IPS DF 19.7 (cell line): ENCODE data around the gene CDH23.

Experiments
- DNase-seq: peaks from one replicate; pipeline ENCODE4 v3.0.0-alpha.2; 2013; ENCODE audit warnings: low read depth, low spot score

The CDH23 gene

DNA sequence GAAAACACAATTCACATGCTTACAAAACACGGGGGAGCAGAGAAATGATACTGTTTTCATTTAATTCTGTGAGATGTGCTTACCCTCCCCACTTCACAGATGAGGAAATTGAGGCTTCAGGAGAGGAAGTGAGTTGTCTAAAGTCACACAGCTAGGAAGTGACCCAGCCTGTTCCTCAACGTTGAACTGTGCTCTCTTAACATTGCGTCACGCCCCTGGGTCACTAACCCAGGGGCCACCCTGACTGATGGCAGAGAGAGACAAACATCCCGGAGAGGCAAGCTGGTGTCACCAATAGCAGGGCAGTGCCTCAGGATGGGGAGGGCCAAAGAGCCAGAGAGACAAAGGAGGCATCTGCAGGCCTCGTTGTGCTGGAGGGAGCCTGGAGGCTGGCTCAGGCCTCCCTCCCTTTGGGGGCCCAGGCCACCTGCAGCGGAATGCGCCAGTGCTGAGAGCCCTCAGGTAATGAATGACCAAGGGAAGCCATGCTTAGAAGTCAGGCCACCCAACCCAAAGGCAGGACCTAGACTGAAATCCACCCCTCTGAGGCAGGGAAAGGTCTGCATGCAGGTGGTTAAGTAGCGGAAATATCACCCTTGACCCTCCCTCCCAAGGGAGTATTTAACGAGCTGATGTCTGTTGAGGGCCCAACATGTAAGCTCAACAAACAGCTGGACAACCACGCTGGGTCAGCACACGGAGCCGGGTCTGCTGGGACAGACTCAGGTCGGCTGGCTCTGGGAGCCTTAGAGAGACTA is 241.5 kb downstream of the CDH23 start:
- no peak for DNase-seq

GRCh38 chr10:71638822-71639719 is 242.4 kb downstream of the CDH23 start:
- no peak for DNase-seq

GRCh38 chr10:71640607-71641006 is 243.9 kb downstream of the CDH23 start:
- DNase-seq: no peak

GRCh38 chr10:71641449-71641848 is 244.7 kb downstream of the CDH23 start:
- DNase-seq: no peak

- no peak for DNase-seq
Measured at GRCh38 chr10:71641986-71642385, 245.3 kb downstream of the CDH23 start.

GRCh38 chr10:71643904-71644303 is 247.2 kb downstream of the CDH23 start:
- no peak for DNase-seq

GRCh38 chr10:71644307-71645180 is 247.8 kb downstream of the CDH23 start:
- no peak for DNase-seq

DNA sequence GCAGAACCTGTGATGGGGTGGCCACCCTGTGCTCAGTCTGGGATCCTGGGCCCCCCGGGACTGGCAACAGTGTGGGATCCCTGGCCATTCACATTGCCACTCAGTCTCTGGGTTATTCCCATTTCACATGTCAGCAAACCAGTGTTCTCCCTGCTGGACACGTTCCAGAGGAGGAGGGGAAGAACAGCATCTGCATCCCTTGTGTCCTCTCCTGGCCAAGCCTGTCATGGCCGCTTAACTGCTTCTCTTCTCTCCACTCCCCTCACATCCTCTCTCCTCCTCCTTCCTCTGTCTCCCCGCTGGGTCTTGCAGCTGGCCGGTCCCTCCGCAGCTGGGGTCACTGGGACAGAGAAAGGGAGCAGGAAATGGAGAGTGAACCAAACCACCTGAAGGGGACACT is 248.5 kb downstream of the CDH23 start:
- no peak for DNase-seq

DNA sequence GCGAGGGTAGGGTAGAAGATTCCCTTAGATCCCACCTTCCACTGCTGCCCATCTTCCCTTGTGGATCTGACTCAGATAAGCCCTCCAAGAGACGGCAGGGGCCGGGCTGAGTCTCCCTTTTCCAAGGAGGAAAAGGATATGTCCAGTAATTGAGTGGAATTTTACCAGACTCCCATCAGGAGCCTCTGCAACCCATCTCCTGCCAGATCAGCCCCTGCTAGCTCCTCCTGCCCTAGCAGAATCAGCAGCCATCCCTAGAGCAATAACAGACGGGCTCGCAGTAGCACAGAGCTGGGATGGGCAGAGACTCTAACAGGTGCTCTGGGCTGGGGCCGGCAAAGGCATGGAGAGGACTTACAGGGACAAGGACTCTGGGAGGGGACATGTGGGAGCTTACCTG is 249.3 kb downstream of the CDH23 start:
- DNase-seq: no peak

DNA sequence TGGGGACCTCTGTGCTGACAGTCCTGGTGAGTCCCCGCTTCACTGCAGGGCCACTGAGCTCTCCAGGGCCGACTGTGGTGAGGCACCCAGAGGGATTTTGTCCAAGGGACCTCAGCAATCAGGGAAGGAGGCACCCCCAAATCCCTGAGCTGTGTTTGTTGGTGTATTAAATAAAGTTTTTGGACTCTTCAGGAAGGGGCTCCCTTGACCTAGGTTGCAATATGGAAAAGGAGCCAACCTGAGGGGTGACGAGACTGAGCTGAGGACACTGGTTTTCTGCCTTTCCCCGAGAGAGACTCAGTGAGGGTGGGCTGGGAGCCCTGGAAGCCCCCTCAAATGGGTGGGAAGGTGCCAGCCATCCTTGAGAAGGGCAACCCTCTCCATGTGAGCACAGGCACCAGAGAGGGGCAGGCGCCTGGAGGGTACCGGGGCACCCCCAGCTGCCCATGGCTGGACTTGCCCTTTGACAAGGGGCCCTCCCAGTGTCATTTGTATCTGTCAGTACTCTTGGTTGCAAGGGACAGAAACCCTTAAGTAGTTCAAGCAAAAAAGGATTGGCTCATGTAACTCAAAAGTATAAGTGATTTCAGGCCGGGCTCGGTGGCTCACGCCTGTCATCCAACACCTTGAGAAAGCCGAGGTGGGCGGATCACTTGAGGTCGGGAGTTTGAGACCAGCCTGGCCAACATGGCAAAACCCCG is 250.0 kb downstream of the CDH23 start:
- DNase-seq: no peak

GRCh38 chr10:71647526-71648253 is 251.0 kb downstream of the CDH23 start:
- no peak for DNase-seq

DNA sequence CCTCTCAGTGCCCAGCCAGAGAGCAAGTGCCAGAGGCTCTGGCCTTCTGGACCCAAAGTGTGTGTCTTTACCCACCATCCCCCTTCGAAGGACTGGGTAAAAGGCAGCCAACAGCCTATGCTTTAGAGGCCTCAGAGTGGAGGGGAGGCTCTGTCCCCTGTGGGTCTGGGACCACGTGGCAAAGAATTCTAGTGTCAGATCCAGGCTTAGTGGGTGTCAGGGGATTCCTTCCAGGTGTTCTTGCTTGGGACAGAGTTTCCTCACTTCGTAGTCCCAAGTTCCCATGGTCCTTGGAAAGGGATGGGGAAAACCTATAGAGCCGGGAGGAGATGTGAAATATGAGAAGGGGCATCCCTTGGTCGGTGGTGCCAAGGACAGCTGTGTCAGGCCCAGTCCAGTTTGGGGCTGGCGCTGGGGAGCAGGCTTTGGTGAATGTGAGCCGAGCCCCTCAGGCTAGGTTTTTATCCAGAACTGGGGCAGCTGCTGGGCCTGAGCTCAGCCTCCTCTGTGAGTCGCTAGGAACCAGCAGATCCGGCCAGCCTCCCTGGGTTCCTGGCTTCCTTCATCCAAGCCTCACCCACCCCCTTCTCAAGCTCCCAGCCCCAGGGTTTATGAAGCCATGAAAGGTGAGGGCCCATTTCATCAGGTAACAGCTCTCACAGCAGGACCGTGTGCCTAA is 251.7 kb downstream of the CDH23 start:
- no peak for DNase-seq

- DNase-seq: no peak
Measured at GRCh38 chr10:71648933-71649320, 252.2 kb downstream of the CDH23 start.

DNA sequence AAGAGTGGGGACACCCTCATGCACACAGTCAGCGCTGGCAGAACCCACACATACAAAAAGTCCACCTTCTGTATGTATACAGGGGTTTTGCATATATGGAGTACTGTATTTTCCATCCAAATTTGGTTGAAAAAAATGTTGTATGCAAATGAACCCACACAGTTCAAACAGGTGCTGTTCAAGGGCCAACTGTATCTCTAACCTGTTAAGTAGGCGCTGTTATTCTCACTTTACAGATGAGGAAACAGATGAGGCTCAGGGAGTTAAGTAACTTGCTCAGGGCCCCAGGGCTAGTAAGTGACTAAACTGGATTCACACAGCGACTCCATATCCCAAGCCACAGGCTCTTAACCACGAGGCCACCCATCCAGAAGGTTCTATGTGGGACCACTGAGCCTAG is 252.9 kb downstream of the CDH23 start:
- DNase-seq: no peak

DNA sequence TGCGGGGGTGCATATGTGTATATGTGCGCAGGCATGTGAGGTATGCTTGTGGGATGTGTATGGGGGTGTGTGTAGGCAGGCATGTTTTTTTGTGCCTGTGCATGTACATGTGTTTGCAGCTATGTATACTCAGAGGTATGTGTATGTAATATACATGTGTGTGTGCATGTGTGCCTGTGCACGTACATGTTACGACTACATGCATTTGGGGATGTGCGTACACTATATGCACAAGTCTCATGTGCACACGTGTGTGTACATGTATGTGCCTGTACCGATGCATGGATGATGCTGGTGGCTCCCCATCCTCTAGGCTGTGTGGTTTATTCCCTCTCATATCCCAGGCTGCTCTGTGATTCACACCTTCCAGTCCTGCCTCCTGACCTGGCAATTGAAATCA is 253.7 kb downstream of the CDH23 start:
- DNase-seq: no peak

DNA sequence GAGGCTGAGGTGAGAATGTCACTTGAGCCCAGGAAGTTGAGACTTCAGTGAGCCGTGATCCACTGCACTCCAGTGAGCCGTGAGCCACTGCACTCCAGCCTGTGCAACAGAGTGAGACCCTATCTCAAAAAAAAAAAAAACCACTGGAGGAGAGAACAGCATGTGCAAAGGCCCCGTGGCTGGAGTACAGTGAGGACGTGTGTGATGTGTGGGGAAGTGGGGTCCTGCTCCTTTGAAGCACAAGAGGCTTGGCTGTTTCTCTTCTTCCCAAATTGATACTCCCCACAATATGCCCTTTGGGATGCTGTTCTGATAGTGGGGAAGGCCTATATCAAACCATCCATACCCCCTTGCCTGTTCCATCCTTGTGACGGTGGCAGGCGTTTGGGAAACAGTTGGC is 254.7 kb downstream of the CDH23 start:
- no peak for DNase-seq

GRCh38 chr10:71651928-71652327 is 255.2 kb downstream of the CDH23 start:
- DNase-seq: no peak

- DNase-seq: no peak
Measured at GRCh38 chr10:71653044-71653443, 256.3 kb downstream of the CDH23 start.

DNA sequence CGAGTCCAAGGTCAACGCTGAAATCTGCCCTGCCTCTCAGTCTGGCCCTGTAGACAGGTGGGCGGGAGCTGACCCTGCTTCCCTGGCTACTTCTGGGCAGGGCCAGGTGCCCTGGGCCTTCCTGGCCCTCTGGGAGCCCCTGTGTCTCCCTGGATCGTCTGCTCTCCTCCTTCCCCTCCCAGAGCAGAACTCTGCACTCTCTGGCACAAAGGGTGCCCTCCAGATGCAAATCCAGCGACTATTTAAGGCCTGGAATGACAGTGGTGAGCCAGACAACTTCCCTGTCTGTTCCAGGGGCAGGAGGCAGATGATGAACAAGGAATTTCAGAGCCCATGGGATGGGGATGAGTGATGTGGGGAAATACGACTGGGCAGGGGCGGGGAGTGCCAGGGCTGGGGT is 259.5 kb downstream of the CDH23 start:
- no peak for DNase-seq
